Breast epithelium (tissue), 3 donors: ENCODE measurements around the gene IL10.

Experiments
- CTCF ChIP-seq, 3 donors: fragments of 450-650 bp; IDR thresholded peaks; one replicate each; pipeline ENCODE4 v1.5.1; 2016 to 2017; ENCODE audit warnings: antibody characterized with exemption in 3 of 3, mild to moderate bottlenecking in 3 of 3, moderate library complexity in 3 of 3
- POLR2A ChIP-seq: fragments of 450-650 bp; IDR thresholded peaks from one replicate; pipeline ENCODE4 v1.6.1; 2016; ENCODE audit warnings: antibody characterized with exemption, mild to moderate bottlenecking, moderate library complexity

GRCh38 chr1:206732992-206733391, 39.3 kb downstream of the IL10 start:
- TF ChIP-seq CTCF (IDR thresholded peaks at IDR 0.05) (no peak), POLR2A (no peak)
